KMS-11 (cell line): ENCODE results near the gene NAV2.
"Not testable (repeated sequence)": the region's sequence is repeated elsewhere in the genome, so short reads cannot be mapped to it uniquely, and the experiment has no call there.

Experiments used
- H2AFZ ChIP-seq: fragments of 200-600 bp; sonication (generic); 2 replicates; pipeline ENCODE4 v1.6.1; 2016; ENCODE audit warnings: antibody characterized with exemption, mixed run types, low read depth
- H3K27ac ChIP-seq: fragments of 200-600 bp; sonication (generic); 2 replicates; pipeline ENCODE4 v1.6.1; 2016; ENCODE audit warnings: mild to moderate bottlenecking, mixed run types
- H3K27me3 ChIP-seq: fragments of 200-600 bp; sonication (generic); 2 replicates; pipeline ENCODE4 v1.6.1; 2017; ENCODE audit warnings: mild to moderate bottlenecking, low read depth, mixed run types, moderate library complexity; ENCODE audit not compliant: insufficient read depth
- H3K36me3 ChIP-seq: fragments of 200-600 bp; sonication (generic); 2 replicates; pipeline ENCODE4 v1.6.1; 2017; ENCODE audit warnings: mild to moderate bottlenecking, mixed run types; ENCODE audit not compliant: insufficient read depth
- H3K4me1 ChIP-seq: fragments of 200-600 bp; sonication (generic); 2 replicates; pipeline ENCODE4 v1.6.1; 2016; ENCODE audit warnings: mild to moderate bottlenecking, low read depth, mixed run types; ENCODE audit not compliant: poor library complexity, severe bottlenecking
- H3K4me2 ChIP-seq: fragments of 200-600 bp; sonication (generic); 2 replicates; pipeline ENCODE4 v1.7.0; 2016; ENCODE audit warnings: mild to moderate bottlenecking, mixed run types
- H3K4me3 ChIP-seq: fragments of 200-600 bp; sonication (generic); IDR thresholded peaks from 2 replicates; pipeline ENCODE4 v1.6.1; 2017; ENCODE audit warnings: low read depth, low read length, mixed read lengths; ENCODE audit not compliant: insufficient read depth
- H3K79me2 ChIP-seq: fragments of 200-600 bp; sonication (generic); 2 replicates; pipeline ENCODE4 v1.6.1; 2016; ENCODE audit warnings: low read depth, mixed run types; ENCODE audit not compliant: insufficient read depth
- H3K9ac ChIP-seq: fragments of 200-600 bp; sonication (generic); 2 replicates; pipeline ENCODE4 v1.6.1; 2016; ENCODE audit warnings: mild to moderate bottlenecking, mixed run types
- H4K20me1 ChIP-seq: fragments of 200-600 bp; sonication (generic); 2 replicates; pipeline ENCODE4 v1.6.1; 2016; ENCODE audit warnings: mild to moderate bottlenecking, mixed run types; ENCODE audit not compliant: insufficient read depth
- CTCF ChIP-seq: fragments of 200-600 bp; sonication (generic); conservative IDR thresholded peaks from 2 replicates; pipeline ENCODE4 v1.6.1; 2017; ENCODE audit warnings: low read depth, mild to moderate bottlenecking, antibody characterized with exemption, low read length, moderate library complexity, mixed read lengths

The NAV2 gene

GRCh38 chr11:20080032-20080685, 367.5 kb downstream of the NAV2 start:
- H3K36me3 ChIP-seq: no peaks in the 10 kb centered on the region
- no peak overlapping the region for H3K4me2 ChIP-seq
- TF ChIP-seq CTCF: no peak
- H3K4me1 ChIP-seq: no peaks in the 10 kb centered on the region
- H4K20me1 ChIP-seq: no peaks in the 10 kb centered on the region
- H3K79me2 ChIP-seq: no peaks in the 10 kb centered on the region
- H3K27ac ChIP-seq: no peak overlapping the region
- H3K4me3 ChIP-seq: no peak overlapping the region
- H3K27me3 ChIP-seq: no peaks in the 10 kb centered on the region
- no peak overlapping the region for H2AFZ ChIP-seq
- H3K9ac ChIP-seq: no peak overlapping the region

- Histone ChIP-seq H3K4me2 (no peak overlapping the region), H3K79me2 (no peaks in the 10 kb centered on the region), H3K4me3 (no peak overlapping the region), H3K27ac (no peak overlapping the region), H2AFZ (no peak overlapping the region), H4K20me1 (no peaks in the 10 kb centered on the region), H3K4me1 (no peaks in the 10 kb centered on the region), H3K27me3 (no peaks in the 10 kb centered on the region), H3K9ac (no peak overlapping the region), H3K36me3 (no peaks in the 10 kb centered on the region)
- no peak for TF ChIP-seq CTCF
Observed at GRCh38 chr11:20081336-20081735, 368.7 kb downstream of the NAV2 start.

- H3K4me3 ChIP-seq, H3K27me3 ChIP-seq, H2AFZ ChIP-seq, H3K36me3 ChIP-seq, H3K27ac ChIP-seq, H3K79me2 ChIP-seq, H4K20me1 ChIP-seq, H3K9ac ChIP-seq, H3K4me2 ChIP-seq: not testable (repeated sequence)
- peaks cover 14% of the 10 kb centered on the region for H3K4me1 ChIP-seq
Observed at GRCh38 chr11:20083877-20084276, 371.2 kb downstream of the NAV2 start.

DNA sequence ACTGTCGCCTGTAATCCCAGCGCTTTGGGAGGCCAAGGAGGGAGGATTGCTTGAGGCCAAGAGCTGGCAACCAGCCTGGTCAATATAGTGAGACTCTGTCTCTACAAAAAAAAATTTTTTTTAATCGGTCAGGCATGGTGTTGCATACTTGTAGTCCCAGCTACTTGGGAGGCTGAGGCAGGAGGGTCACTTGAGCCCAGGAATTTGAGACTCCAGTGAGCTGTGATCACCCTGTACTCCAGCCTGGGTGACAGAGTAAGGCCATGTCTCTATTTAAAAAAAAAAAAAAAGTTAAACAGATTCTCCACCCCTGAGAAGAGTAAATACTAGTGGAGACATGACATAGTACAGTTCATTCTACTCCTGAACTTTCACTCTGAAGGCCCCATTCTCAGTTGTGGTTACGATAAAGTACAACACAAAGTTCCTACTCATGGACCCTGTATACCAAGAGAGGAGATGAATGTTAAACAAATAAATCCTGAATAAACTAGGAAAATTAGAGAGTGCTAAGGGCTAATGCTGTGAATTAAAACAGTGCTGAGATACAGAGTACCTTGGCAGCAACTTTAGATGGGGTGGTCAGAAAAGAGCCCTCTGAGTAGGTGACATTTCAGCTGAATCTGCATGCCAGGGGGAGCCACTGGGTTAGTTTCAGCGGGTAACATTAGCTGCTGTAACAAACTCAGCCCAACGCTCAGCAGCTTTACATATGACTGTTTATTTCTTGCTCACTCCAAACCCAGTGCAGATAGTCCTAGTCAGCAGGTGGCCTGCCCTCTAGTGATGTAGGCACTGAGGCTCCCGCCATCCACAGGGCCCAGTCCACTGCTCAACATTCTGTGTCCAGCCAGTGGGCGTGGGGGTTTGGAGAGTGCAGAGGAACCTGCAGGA, 372.5 kb downstream of the NAV2 start:
- H3K9ac ChIP-seq: no peak overlapping the region

More for the DNA sequence above, 372.5 kb downstream of the NAV2 start:
- Histone ChIP-seq H3K4me2 (no peak overlapping the region), H2AFZ (no peak overlapping the region), H3K36me3 (no peaks in the 10 kb centered on the region), H3K27ac (no peak overlapping the region), H4K20me1 (no peaks in the 10 kb centered on the region), H3K4me1 (peaks cover 27% of the 10 kb centered on the region), H3K27me3 (no peaks in the 10 kb centered on the region), H3K79me2 (no peaks in the 10 kb centered on the region), H3K4me3 (no peak overlapping the region)
- no peak for TF ChIP-seq CTCF
